H1 (cell line): Measurements from ENCODE around the gene ZNF318. TPM values are rescaled to one million over a fixed set of nuclear protein-coding genes. Genes with fewer than 3 reads are reported as not detected.

Experiments used
- CHD2 ChIP-seq: IDR thresholded peaks from 2 replicates; pipeline ENCODE4 v1.6.1; 2012; ENCODE audit warnings: low read length, improper control_type of control experiment
- HDAC2 ChIP-seq, 2 experiments: fragments of 300-600 bp in 1 of 2; sonication (generic) in 1 of 2; IDR thresholded peaks; 2 replicates each; pipeline ENCODE4 v1.6.1; 2011 to 2012; ENCODE audit warnings: low read depth in 2 of 2, low read length in 2 of 2, mild to moderate bottlenecking in 2 of 2, moderate library complexity in 2 of 2, borderline replicate concordance in 1 of 2, inconsistent platforms in 1 of 2
- NRF1 ChIP-seq: IDR thresholded peaks from 2 replicates; pipeline ENCODE4 v1.6.1; 2011; ENCODE audit warnings: mild to moderate bottlenecking, low read depth, low read length, improper control_type of control experiment
- POLR2A ChIP-seq, 2 experiments: IDR thresholded peaks; 1 replicate in 1 of 2; 2 replicates in 1 of 2; pipeline ENCODE4 v1.6.1; 2011; ENCODE audit warnings: low read depth in 2 of 2, low read length in 2 of 2, mild to moderate bottlenecking in 2 of 2; ENCODE audit errors: control extremely low read depth in 1 of 2
- TAF7 ChIP-seq: optimal IDR thresholded peaks from 2 replicates; pipeline ENCODE3; 2011; ENCODE audit warnings: low read depth, mild to moderate bottlenecking, inconsistent platforms, low read length, moderate library complexity, borderline replicate concordance
- TEAD4 ChIP-seq: IDR thresholded peaks from 2 replicates; pipeline ENCODE4 v1.6.1; 2012; ENCODE audit warnings: low read depth, low read length, inconsistent platforms, mixed read lengths
- polyA plus RNA-seq, 7 experiments: library from polyadenylated mRNA; depleted of rRNA in 3 of 7; stranded (reverse) in 5 of 7; unstranded in 2 of 7; fragments of >200 nt in 5 of 7; fragments of 200-250 nt in 2 of 7; gene quantifications; 1 replicate in 5 of 7; 2 replicates in 1 of 7; 4 replicates in 1 of 7; pipeline versions ENCODE4 v1.2.1 to v1.2.3, GENCODE V29; 2011 to 2013; ENCODE audit warnings: missing spikeins in 2 of 7, mixed read lengths in 2 of 7
- small RNA-seq: library from polyadenylated mRNA; stranded (forward); fragments of <200 nt; extraction: miRNeasy Mini kit (QIAGEN cat#:217004); gene quantifications from one replicate; pipeline ENCODE3, GENCODE V24; 2013; ENCODE audit not compliant: insufficient read depth
- total RNA-seq: library from RNA; stranded (reverse); fragmentation: NEBNext Ultra II Directional; extraction: Animal tissue kit (Norgen Biotek cat#: 25700); gene quantifications from 2 replicates; pipeline ENCODE4 v1.2.1, GENCODE V29; 2021
- TF ChIP-seq, protein P1 (sequence below): IDR thresholded peaks from 2 replicates; pipeline ENCODE4 v1.6.1; 2011; ENCODE audit warnings: low read depth, mild to moderate bottlenecking, low read length; ENCODE audit not compliant: insufficient read depth

The ZNF318 gene
- total and polyA plus RNA-seq, 2 of the 8 experiments (the other 6 are each of a cell fraction or from before 2014, with no cell fraction given), result 10.2 to 22.1 TPM

DNA sequence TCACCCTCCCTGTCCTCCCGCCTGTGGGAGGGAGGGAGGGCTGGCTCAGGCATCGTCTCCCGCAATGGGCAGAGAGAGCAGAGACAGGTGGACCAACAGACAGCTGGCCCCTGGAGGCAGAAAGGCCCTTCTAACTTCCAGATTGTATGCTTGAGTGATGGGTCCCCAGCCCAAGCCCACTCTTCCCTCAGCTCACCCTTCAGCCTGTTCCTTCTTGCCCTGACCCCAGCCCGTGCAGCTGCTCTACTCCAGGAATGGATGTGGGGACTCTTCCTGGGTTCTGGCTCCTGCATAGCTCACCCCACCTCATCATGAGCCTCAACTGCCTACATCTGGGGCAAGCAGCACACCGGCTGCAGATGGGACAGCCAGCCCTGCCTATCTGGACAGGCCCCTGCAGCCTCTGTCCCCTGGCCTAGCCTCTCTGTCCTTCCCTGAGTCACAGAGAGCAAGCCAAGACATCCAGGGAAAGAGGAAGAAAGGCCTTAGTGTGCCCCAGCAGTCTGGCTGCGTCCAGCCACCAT is 82.9 kb downstream of the ZNF318 start (continued):
- TF ChIP-seq TAF7 (no peak), POLR2A (IDR thresholded peaks at IDR 0.05; ENCODE audit: control extremely low read depth in 1 of 2, low read depth in 2 of 2, low read length in 2 of 2) (no peak), HDAC2 (IDR thresholded peaks at IDR 0.05; ENCODE audit: borderline replicate concordance in 1 of 2, low read depth in 2 of 2, low read length in 2 of 2) (no peak), TEAD4 (no peak), NRF1 (no peak), CHD2 (no peak)
- TF ChIP-seq, protein P1, sequence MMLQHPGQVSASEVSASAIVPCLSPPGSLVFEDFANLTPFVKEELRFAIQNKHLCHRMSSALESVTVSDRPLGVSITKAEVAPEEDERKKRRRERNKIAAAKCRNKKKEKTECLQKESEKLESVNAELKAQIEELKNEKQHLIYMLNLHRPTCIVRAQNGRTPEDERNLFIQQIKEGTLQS, result no peak

Small RNA genes lying within 50 kb of the gene (small RNA-seq; reads per million reads assigned to genes)
- gene AL590383.1 (not detected), gene RPL12P47 (not detected)

Other genes with a start within 250 kb of the ZNF318 start
- gene SRF, start 198.4 kb downstream of the ZNF318 start, total RNA-seq, result 49.0 and 52.7 TPM in 2 replicates
- 69.5 and 88.6 TPM in 2 replicates for gene SRF, start 198.4 kb downstream of the ZNF318 start, polyA plus RNA-seq (2011; rRNA removed)
- gene CUL9, start 187.5 kb downstream of the ZNF318 start, total RNA-seq, result 9.8 and 10.5 TPM in 2 replicates
- gene CUL9, start 187.5 kb downstream of the ZNF318 start, polyA plus RNA-seq (2011; rRNA removed), result 7.7 and 10.2 TPM in 2 replicates
- gene DNPH1, start 140.2 kb downstream of the ZNF318 start, total RNA-seq, result 33.9 and 37.2 TPM in 2 replicates
- 134 and 168 TPM in 2 replicates for gene DNPH1, start 140.2 kb downstream of the ZNF318 start, polyA plus RNA-seq (2011; rRNA removed)
- gene TTBK1, start 126.2 kb downstream of the ZNF318 start, total RNA-seq, result 1.5 and 1.6 TPM in 2 replicates
- gene TTBK1, start 126.2 kb downstream of the ZNF318 start, polyA plus RNA-seq (2011; rRNA removed), result 0.53 and 0.63 TPM in 2 replicates
- gene SLC22A7, start 71.4 kb downstream of the ZNF318 start, total RNA-seq, result not detected in 2 replicates
- not detected in 2 replicates for gene SLC22A7, start 71.4 kb downstream of the ZNF318 start, polyA plus RNA-seq (2011; rRNA removed)
- gene CRIP3, start 60.8 kb downstream of the ZNF318 start, total RNA-seq, result 37.6 and 46.3 TPM in 2 replicates
- 34.0 and 38.7 TPM in 2 replicates for gene CRIP3, start 60.8 kb downstream of the ZNF318 start, polyA plus RNA-seq (2011; rRNA removed)
- 21.0 and 24.6 TPM in 2 replicates for gene ABCC10, start 57.9 kb upstream of the ZNF318 start, total RNA-seq
- gene ABCC10, start 57.9 kb upstream of the ZNF318 start, polyA plus RNA-seq (2011; rRNA removed), result 15.5 and 22.3 TPM in 2 replicates
- 0.37 and 0.67 TPM in 2 replicates for gene DLK2, start 85.9 kb upstream of the ZNF318 start, total RNA-seq
- gene DLK2, start 85.9 kb upstream of the ZNF318 start, polyA plus RNA-seq (2011; rRNA removed), result 0.80 and 1.6 TPM in 2 replicates
- gene TJAP1, start 107.9 kb upstream of the ZNF318 start, total RNA-seq, result 36.8 and 40.4 TPM in 2 replicates
- 30.7 and 50.1 TPM in 2 replicates for gene TJAP1, start 107.9 kb upstream of the ZNF318 start, polyA plus RNA-seq (2011; rRNA removed)
- 0.26 and 0.69 TPM in 2 replicates for gene LRRC73, start 140.7 kb upstream of the ZNF318 start, total RNA-seq
- gene LRRC73, start 140.7 kb upstream of the ZNF318 start, polyA plus RNA-seq (2011; rRNA removed), result 0.24 and 0.25 TPM in 2 replicates
- gene YIPF3, start 147.3 kb upstream of the ZNF318 start, total RNA-seq, result 77.2 and 78.2 TPM in 2 replicates
- gene YIPF3, start 147.3 kb upstream of the ZNF318 start, polyA plus RNA-seq (2011; rRNA removed), result 225 and 284 TPM in 2 replicates
- 46.9 and 49.6 TPM in 2 replicates for gene POLR1C, start 147.4 kb upstream of the ZNF318 start, total RNA-seq
- 30.0 and 42.9 TPM in 2 replicates for gene POLR1C, start 147.4 kb upstream of the ZNF318 start, polyA plus RNA-seq (2011; rRNA removed)
- 95.7 and 101 TPM in 2 replicates for gene XPO5, start 206.4 kb upstream of the ZNF318 start, total RNA-seq
- 62.2 and 80.6 TPM in 2 replicates for gene XPO5, start 206.4 kb upstream of the ZNF318 start, polyA plus RNA-seq (2011; rRNA removed)
- 11.3 and 12.4 TPM in 2 replicates for gene POLH, start 206.5 kb upstream of the ZNF318 start, total RNA-seq
- 3.8 and 5.8 TPM in 2 replicates for gene POLH, start 206.5 kb upstream of the ZNF318 start, polyA plus RNA-seq (2011; rRNA removed)